GM23338 (cell line): ENCODE measurements around the gene CORO7. TPM values are rescaled to one million over a fixed set of nuclear protein-coding genes. Genes with fewer than 3 reads are reported as not detected.
A peak's percentile ranks its signal among the peaks of the same experiment; 100 is the strongest.

Experiments
- ATAC-seq: fragments of 200-7000 bp; cut with Tn5 transposase; 3 replicates; pipeline ENCODE4 v1.9.1; 2020
- DNase-seq: peaks from one replicate; pipeline ENCODE4 v3.0.0-alpha.2; 2015; ENCODE audit warnings: low spot score
- H2AFZ ChIP-seq: fragments of 200-600 bp; sonication (generic); 2 replicates; pipeline ENCODE4 v1.8.0; 2016; ENCODE audit warnings: antibody characterized with exemption, mild to moderate bottlenecking, moderate library complexity
- H3F3A ChIP-seq: fragments of 200-600 bp; sonication (generic); replicated peaks from 2 replicates; pipeline ENCODE4 v1.8.0; 2017; ENCODE audit warnings: antibody characterized with exemption, mixed run types, low read depth
- H3K27ac ChIP-seq: fragments of 200-600 bp; sonication (generic); 2 replicates; pipeline ENCODE4 v1.6.1; 2016; ENCODE audit warnings: low read depth
- H3K27me3 ChIP-seq: fragments of 200-600 bp; sonication (generic); 2 replicates; pipeline ENCODE4 v1.8.0; 2016; ENCODE audit warnings: mild to moderate bottlenecking, mixed run types, moderate library complexity; ENCODE audit not compliant: insufficient read depth
- H3K36me3 ChIP-seq: fragments of 200-600 bp; sonication (generic); 2 replicates; pipeline ENCODE4 v1.8.0; 2016; ENCODE audit warnings: mild to moderate bottlenecking; ENCODE audit not compliant: insufficient read depth
- H3K4me1 ChIP-seq: fragments of 200-600 bp; sonication (generic); 2 replicates; pipeline ENCODE4 v1.8.0; 2016; ENCODE audit warnings: mild to moderate bottlenecking, moderate library complexity; ENCODE audit not compliant: insufficient read depth
- H3K4me2 ChIP-seq: fragments of 200-600 bp; sonication (generic); 2 replicates; pipeline ENCODE4 v1.7.1; 2017; ENCODE audit warnings: mixed run types
- H3K4me3 ChIP-seq: fragments of 200-600 bp; sonication (generic); 2 replicates; pipeline ENCODE4 v1.6.1; 2016; ENCODE audit warnings: mixed run types
- H3K79me2 ChIP-seq: fragments of 200-600 bp; sonication (generic); replicated peaks from 2 replicates; pipeline ENCODE4 v1.8.0; 2017; ENCODE audit warnings: mild to moderate bottlenecking; ENCODE audit not compliant: insufficient read depth
- H3K9me2 ChIP-seq: fragments of 200-600 bp; sonication (generic); 2 replicates; pipeline ENCODE4 v1.8.0; 2017; ENCODE audit not compliant: insufficient read depth
- H4K20me1 ChIP-seq: fragments of 200-600 bp; sonication (generic); replicated peaks from 2 replicates; pipeline ENCODE4 v1.8.0; 2017; ENCODE audit warnings: mild to moderate bottlenecking; ENCODE audit not compliant: insufficient read depth
- H3K27ac Mint-ChIP-seq: 2 replicates; pipeline ENCODE4 v1.8.0; 2020; ENCODE audit warnings: inconsistent platforms, mild to moderate bottlenecking, moderate library complexity, mixed read lengths
- H3K27me3 Mint-ChIP-seq: 3 replicates; pipeline ENCODE4 v1.8.0; 2022; ENCODE audit warnings: low read depth, mild to moderate bottlenecking, moderate library complexity, mixed read lengths, inconsistent platforms; ENCODE audit not compliant: insufficient read depth, poor library complexity
- H3K36me3 Mint-ChIP-seq: 3 replicates; pipeline ENCODE4 v1.8.0; 2021; ENCODE audit warnings: low read depth, mild to moderate bottlenecking, inconsistent platforms, moderate library complexity, mixed read lengths
- H3K4me1 Mint-ChIP-seq: 3 replicates; pipeline ENCODE4 v1.8.0; 2020; ENCODE audit warnings: mild to moderate bottlenecking, inconsistent platforms, mixed read lengths
- H3K4me3 Mint-ChIP-seq: 3 replicates; pipeline ENCODE4 v1.8.0; 2021; ENCODE audit warnings: moderate library complexity, mild to moderate bottlenecking, inconsistent platforms, mixed read lengths
- H3K9me3 Mint-ChIP-seq: 3 replicates; pipeline ENCODE4 v1.8.0; 2020; ENCODE audit warnings: moderate library complexity, mild to moderate bottlenecking, inconsistent platforms, mixed read lengths
- CREB1 ChIP-seq: fragments of 250-450 bp; sonication (Bioruptor Pico); IDR thresholded peaks from 2 replicates; pipeline ENCODE4 v1.5.0; 2020; ENCODE audit warnings: low read depth, mild to moderate bottlenecking, moderate library complexity
- ZNF331 ChIP-seq: fragments of 250-450 bp; sonication (Bioruptor Pico); IDR thresholded peaks from 2 replicates; pipeline ENCODE4 v1.5.0; 2020; ENCODE audit warnings: low read depth, mild to moderate bottlenecking, moderate library complexity
- ZNF462 ChIP-seq: fragments of 250-450 bp; sonication (Bioruptor Pico); IDR thresholded peaks from 2 replicates; pipeline ENCODE4 v1.5.0; 2020; ENCODE audit warnings: mild to moderate bottlenecking, moderate library complexity
- polyA plus RNA-seq: library from polyadenylated mRNA; unstranded; fragments of >200 nt; fragmentation: Nextera tagmentation; extraction: Ambion mirVana; gene quantifications from 2 replicates; pipeline ENCODE4 v1.2.1, GENCODE V29; 2016
- total RNA-seq: library from RNA; depleted of rRNA; stranded (reverse); fragments of >200 nt; shearing (Covaris generic); gene quantifications from 2 replicates; pipeline ENCODE4 v1.2.3, GENCODE V29; 2014
- TF ChIP-seq, protein P1 (sequence below): IDR thresholded peaks from 2 replicates; pipeline ENCODE4 v1.6.1; 2016; ENCODE audit warnings: antibody characterized with exemption

Gene CORO7
- total and polyA plus RNA-seq, 2 experiments from 2014 or later: 14.2 to 46.4 TPM

DNA sequence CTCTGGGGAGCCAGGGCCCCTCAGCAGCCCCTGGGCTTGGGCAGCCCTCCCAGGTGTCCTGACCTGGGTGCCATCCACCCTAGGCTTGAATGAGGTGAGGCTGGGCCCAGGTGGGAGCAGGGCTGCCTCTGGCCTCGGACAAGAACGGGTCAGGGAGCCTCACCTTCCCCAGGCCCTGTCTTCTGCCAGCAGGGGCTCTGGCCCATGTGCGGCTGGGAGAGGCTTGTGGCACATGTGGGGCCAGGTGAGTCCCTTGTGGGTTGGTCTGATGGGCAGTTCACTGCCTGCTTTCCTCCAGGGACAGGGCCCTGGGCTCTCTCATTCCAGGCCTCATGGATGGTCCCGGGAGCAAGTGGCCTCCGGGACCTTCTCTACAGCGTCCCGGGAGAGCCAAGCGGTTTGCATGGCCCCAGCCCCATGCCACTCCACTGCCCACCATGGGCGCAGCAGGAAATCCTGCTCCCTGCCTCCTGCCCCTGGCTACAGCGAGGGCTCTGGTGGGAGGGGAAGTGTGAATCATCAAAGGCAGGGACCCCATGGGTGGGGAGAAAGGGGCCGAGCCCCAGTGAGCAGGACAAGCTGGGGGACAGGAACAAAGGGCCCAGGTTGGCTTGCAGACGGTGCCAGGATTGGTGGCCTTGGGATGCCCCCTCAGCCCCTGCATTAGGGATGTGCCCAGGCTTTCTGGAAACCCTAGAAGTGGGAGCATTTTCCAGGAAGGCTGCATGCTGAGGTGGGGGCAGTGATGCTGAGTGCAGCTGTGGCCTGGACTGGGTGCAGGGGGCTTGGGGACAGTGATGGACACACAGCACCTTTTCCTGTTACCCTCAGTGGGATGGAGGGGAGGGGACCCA is 32.6 kb downstream of the CORO7 start (continued):
- no peak for TF ChIP-seq ZNF462
- TF ChIP-seq, protein P1, sequence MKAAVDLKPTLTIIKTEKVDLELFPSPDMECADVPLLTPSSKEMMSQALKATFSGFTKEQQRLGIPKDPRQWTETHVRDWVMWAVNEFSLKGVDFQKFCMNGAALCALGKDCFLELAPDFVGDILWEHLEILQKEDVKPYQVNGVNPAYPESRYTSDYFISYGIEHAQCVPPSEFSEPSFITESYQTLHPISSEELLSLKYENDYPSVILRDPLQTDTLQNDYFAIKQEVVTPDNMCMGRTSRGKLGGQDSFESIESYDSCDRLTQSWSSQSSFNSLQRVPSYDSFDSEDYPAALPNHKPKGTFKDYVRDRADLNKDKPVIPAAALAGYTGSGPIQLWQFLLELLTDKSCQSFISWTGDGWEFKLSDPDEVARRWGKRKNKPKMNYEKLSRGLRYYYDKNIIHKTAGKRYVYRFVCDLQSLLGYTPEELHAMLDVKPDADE: no peak

DNA sequence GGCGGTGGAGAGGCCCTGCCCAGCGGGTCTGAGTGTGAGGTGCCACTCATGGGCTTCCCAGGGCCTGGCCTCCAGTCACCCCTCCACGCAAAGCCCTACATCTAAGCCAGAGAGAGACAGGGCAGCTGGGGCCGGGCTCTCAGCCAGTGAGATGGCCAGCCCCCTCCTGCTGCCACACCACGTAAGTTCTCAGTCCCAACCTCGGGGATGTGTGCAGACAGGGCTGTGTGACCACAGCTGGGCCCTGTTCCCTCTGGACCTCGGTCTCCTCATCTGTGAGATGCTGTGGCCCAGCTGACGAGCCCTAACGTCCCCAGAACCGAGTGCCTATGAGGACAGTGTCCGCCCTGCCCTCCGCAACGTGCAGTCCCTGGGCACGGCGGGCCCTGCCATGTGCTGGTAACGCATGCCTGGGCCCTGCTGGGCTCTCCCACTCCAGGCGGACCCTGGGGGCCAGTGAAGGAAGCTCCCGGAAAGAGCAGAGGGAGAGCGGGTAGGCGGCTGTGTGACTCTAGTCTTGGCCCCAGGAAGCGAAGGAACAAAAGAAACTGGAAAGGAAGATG is 33.5 kb downstream of the CORO7 start:
- Histone ChIP-seq H3K4me1 (peaks cover 8% of the 10 kb centered on the region), H2AFZ (no peak overlapping the region), H3K4me2 (no peak overlapping the region), H3K4me3 (no peak overlapping the region), H3K27me3 (no peaks in the 10 kb centered on the region), H3K27ac (0 out of 2 replicates have a peak overlapping the region, but pooled peaks have one; percentile 59), H3F3A (no peaks in the 10 kb centered on the region), H3K79me2 (no peaks in the 10 kb centered on the region), H4K20me1 (no peaks in the 10 kb centered on the region; the same call in 1 of the 2 replicates), H3K36me3 (no peaks in the 10 kb centered on the region), H3K9me2 (no peaks in the 10 kb centered on the region)
- no peak overlapping the region for H3K27ac Mint-ChIP-seq
- peaks cover under 1% of the 10 kb centered on the region for H3K27me3 Mint-ChIP-seq
- ATAC-seq: no peak
- no peaks in the 10 kb centered on the region for H3K9me3 Mint-ChIP-seq
- H3K36me3 Mint-ChIP-seq: no peaks in the 10 kb centered on the region; the same call in 1 of the 3 replicates
- H3K4me3 Mint-ChIP-seq: no peak overlapping the region
- H3K4me1 Mint-ChIP-seq: peaks cover 25% of the 10 kb centered on the region
- peak; percentile 12 for DNase-seq
- TF ChIP-seq ZNF331 (CRISPR knock-in tag) (no peak), ZNF462 (no peak), CREB1 (CRISPR knock-in tag) (no peak)
